ENCODE results near the gene UBQLNL.

The UBQLNL gene

GRCh38 chr11:5548440-5548839, 31.9 kb upstream of the UBQLNL start, which contains the start of gene OR52H1:
Gene OR52H1, minus strand, starts transcription at chr11:5548540. Its CDS starts 3,035 bp downstream, at chr11:5545505.
- ChIA-PET CTCF (interaction anchor here (1.0 kb wide), 1 partner anchor 72 kb away, joined by 3 read pairs; no protein-coding TSS in a partner anchor), POLR2A (no interaction called here)
- H3K4me3 ChIP-seq (ENCODE audit: low read depth, low read length), result no peak within 1 kb of the TSS
- DNase-seq (ENCODE audit: low read depth, low spot score), result no peak
- TF ChIP-seq CTCF (IDR thresholded peaks at IDR 0.05; ENCODE audit: insufficient read depth, low read length, missing control alignments), result no peak

GRCh38 chr11:5547982-5548381, 31.5 kb upstream of the UBQLNL start:
- no peak overlapping the region for H3K4me3 ChIP-seq (ENCODE audit: low read depth, low read length)
- ChIA-PET POLR2A (no interaction called here), CTCF (no interaction called here)
- no peak for TF ChIP-seq CTCF (IDR thresholded peaks at IDR 0.05; ENCODE audit: insufficient read depth, low read length, missing control alignments)
- DNase-seq (ENCODE audit: low read depth, low spot score), result no peak

- CTCF ChIA-PET, result no interaction called here
- POLR2A ChIA-PET, result no interaction called here
- H3K4me3 ChIP-seq (ENCODE audit: low read depth, low read length), result no peak overlapping the region
- no peak for DNase-seq (ENCODE audit: low read depth, low spot score)
- no peak for TF ChIP-seq CTCF (IDR thresholded peaks at IDR 0.05; ENCODE audit: insufficient read depth, low read length, missing control alignments)
Observed at GRCh38 chr11:5546457-5546856, 30.0 kb upstream of the UBQLNL start.

- DNase-seq (ENCODE audit: low read depth, low spot score), result no peak
- TF ChIP-seq CTCF (IDR thresholded peaks at IDR 0.05; ENCODE audit: insufficient read depth, low read length, missing control alignments), result no peak
- H3K4me3 ChIP-seq (ENCODE audit: low read depth, low read length), result no peak overlapping the region
- ChIA-PET CTCF (no interaction called here), POLR2A (no interaction called here)
Observed at GRCh38 chr11:5541427-5541826, 24.9 kb upstream of the UBQLNL start.

- H3K4me3 ChIP-seq (ENCODE audit: low read depth, low read length), result no peak overlapping the region
- ChIA-PET CTCF (no interaction called here), POLR2A (no interaction called here)
- DNase-seq (ENCODE audit: low read depth, low spot score), result no peak
- TF ChIP-seq CTCF (IDR thresholded peaks at IDR 0.05; ENCODE audit: insufficient read depth, low read length, missing control alignments), result no peak
Observed at GRCh38 chr11:5536482-5536881, 20.0 kb upstream of the UBQLNL start.

- ChIA-PET POLR2A (no interaction called here), CTCF (no interaction called here)
- no peak overlapping the region for H3K4me3 ChIP-seq (ENCODE audit: low read depth, low read length)
- no peak for DNase-seq (ENCODE audit: low read depth, low spot score)
- no peak for TF ChIP-seq CTCF (IDR thresholded peaks at IDR 0.05; ENCODE audit: insufficient read depth, low read length, missing control alignments)
Observed at GRCh38 chr11:5534046-5534445, 17.5 kb upstream of the UBQLNL start.

All from AG04449 (cell line).